Mesenchymal stem cell (in vitro differentiated cells and primary cell): Measurements from ENCODE around the gene TLE3.

Experiments
- DNase-seq: peaks from one replicate; pipeline ENCODE4 v3.0.0-alpha.2; 2013
- H2AFZ ChIP-seq: one replicate; pipeline ENCODE4 v1.6.1; 2013; ENCODE audit warnings: low read depth, mild to moderate bottlenecking, control low read depth, inconsistent platforms, low read length, moderate library complexity
- H2AK5ac ChIP-seq: 2 replicates; pipeline ENCODE4 v1.6.1; 2013; ENCODE audit warnings: low read length, moderate library complexity, mild to moderate bottlenecking, inconsistent platforms; ENCODE audit not compliant: severe bottlenecking
- H2BK120ac ChIP-seq: one replicate; pipeline ENCODE4 v1.6.1; 2013; ENCODE audit warnings: low read depth, mild to moderate bottlenecking, inconsistent platforms, low read length, moderate library complexity
- H2BK12ac ChIP-seq, 2 experiments: one replicate each; pipeline ENCODE4 v1.6.1; 2013; ENCODE audit warnings: inconsistent platforms in 2 of 2, low read length in 2 of 2, mild to moderate bottlenecking in 2 of 2, moderate library complexity in 2 of 2, control low read depth in 1 of 2
- H2BK15ac ChIP-seq: one replicate; pipeline ENCODE4 v1.6.1; 2013; ENCODE audit warnings: mild to moderate bottlenecking, low read depth, inconsistent platforms; ENCODE audit not compliant: poor library complexity, severe bottlenecking
- H2BK5ac ChIP-seq: 2 replicates; pipeline ENCODE4 v1.6.1; 2013; ENCODE audit warnings: low read depth, mild to moderate bottlenecking, low read length, control low read depth, inconsistent platforms; ENCODE audit not compliant: poor library complexity, severe bottlenecking
- H3K14ac ChIP-seq, 2 experiments: one replicate each; pipeline ENCODE4 v1.6.1; 2013; ENCODE audit warnings: inconsistent platforms in 2 of 2, low read length in 2 of 2, control low read depth in 1 of 2, mild to moderate bottlenecking in 1 of 2, moderate library complexity in 1 of 2
- H3K18ac ChIP-seq, 2 experiments: one replicate each; pipeline ENCODE4 v1.6.1; 2013; ENCODE audit warnings: inconsistent platforms in 2 of 2, low read length in 2 of 2, control low read depth in 1 of 2, low read depth in 1 of 2, mild to moderate bottlenecking in 1 of 2
- H3K23ac ChIP-seq, 2 experiments: one replicate each; pipeline ENCODE4 v1.6.1; 2013; ENCODE audit warnings: inconsistent platforms in 2 of 2, low read length in 2 of 2, mild to moderate bottlenecking in 2 of 2, moderate library complexity in 2 of 2, control low read depth in 1 of 2
- H3K27ac ChIP-seq: 2 replicates; pipeline ENCODE4 v1.5.1; 2013; ENCODE audit warnings: mild to moderate bottlenecking, moderate library complexity, low read length, control low read depth, inconsistent platforms; ENCODE audit not compliant: poor library complexity, severe bottlenecking
- H3K27me3 ChIP-seq, 2 experiments: 2 replicates each; pipeline versions ENCODE4 v1.6.1 to v1.7.0; 2013; ENCODE audit warnings: low read length in 2 of 2, mild to moderate bottlenecking in 2 of 2, moderate library complexity in 2 of 2, control low read depth in 1 of 2, inconsistent platforms in 1 of 2; ENCODE audit not compliant: control insufficient read depth in 1 of 2, insufficient read depth in 1 of 2
- H3K36me3 ChIP-seq, 2 experiments: 2 replicates each; pipeline versions ENCODE4 v1.6.1 to v1.7.0; 2013; ENCODE audit warnings: low read length in 2 of 2, control low read depth in 1 of 2, inconsistent platforms in 1 of 2, low read depth in 1 of 2, mild to moderate bottlenecking in 1 of 2; ENCODE audit not compliant: insufficient read depth in 2 of 2, control insufficient read depth in 1 of 2
- H3K4ac ChIP-seq, 2 experiments: one replicate each; pipeline ENCODE4 v1.6.1; 2013; ENCODE audit warnings: inconsistent platforms in 2 of 2, low read length in 2 of 2, mild to moderate bottlenecking in 2 of 2, moderate library complexity in 2 of 2, control low read depth in 1 of 2, low read depth in 1 of 2
- H3K4me1 ChIP-seq: 2 replicates; pipeline ENCODE4 v1.6.1; 2013; ENCODE audit warnings: low read depth, low read length, control low read depth; ENCODE audit not compliant: control insufficient read depth, insufficient read depth
- H3K4me2 ChIP-seq: 2 replicates; pipeline ENCODE4 v1.6.1; 2013; ENCODE audit warnings: low read length, mild to moderate bottlenecking, inconsistent platforms; ENCODE audit not compliant: poor library complexity, severe bottlenecking
- H3K4me3 ChIP-seq, 2 experiments: 2 replicates each; pipeline versions ENCODE4 v1.5.1 to v1.7.0; 2013; ENCODE audit warnings: low read length in 2 of 2, mild to moderate bottlenecking in 2 of 2, control low read depth in 1 of 2, low read depth in 1 of 2; ENCODE audit not compliant: insufficient read depth in 1 of 2
- H3K79me1 ChIP-seq: replicated peaks from 2 replicates; pipeline ENCODE4 v1.6.1; 2013; ENCODE audit warnings: mild to moderate bottlenecking, control low read depth, low read length, inconsistent platforms; ENCODE audit not compliant: poor library complexity, severe bottlenecking
- H3K9ac ChIP-seq: 2 replicates; pipeline ENCODE4 v1.7.0; 2013; ENCODE audit warnings: mild to moderate bottlenecking, low read length, moderate library complexity
- H3K9me3 ChIP-seq: 2 replicates; pipeline ENCODE4 v1.7.0; 2013; ENCODE audit warnings: mild to moderate bottlenecking, low read length; ENCODE audit not compliant: control insufficient read depth
- H4K8ac ChIP-seq: one replicate; pipeline ENCODE4 v1.6.1; 2013; ENCODE audit warnings: inconsistent platforms, mild to moderate bottlenecking, low read length, moderate library complexity
- H4K91ac ChIP-seq: one replicate; pipeline ENCODE4 v1.6.1; 2013; ENCODE audit warnings: mild to moderate bottlenecking, low read length, inconsistent platforms
- WGBS: methylation state at CpG from one replicate; pipeline ENCODE4 v1.1.7; 2013; ENCODE audit warnings: mixed read lengths; 5-methylcytosine and 5-hydroxymethylcytosine counted together

TLE3 gene

DNA sequence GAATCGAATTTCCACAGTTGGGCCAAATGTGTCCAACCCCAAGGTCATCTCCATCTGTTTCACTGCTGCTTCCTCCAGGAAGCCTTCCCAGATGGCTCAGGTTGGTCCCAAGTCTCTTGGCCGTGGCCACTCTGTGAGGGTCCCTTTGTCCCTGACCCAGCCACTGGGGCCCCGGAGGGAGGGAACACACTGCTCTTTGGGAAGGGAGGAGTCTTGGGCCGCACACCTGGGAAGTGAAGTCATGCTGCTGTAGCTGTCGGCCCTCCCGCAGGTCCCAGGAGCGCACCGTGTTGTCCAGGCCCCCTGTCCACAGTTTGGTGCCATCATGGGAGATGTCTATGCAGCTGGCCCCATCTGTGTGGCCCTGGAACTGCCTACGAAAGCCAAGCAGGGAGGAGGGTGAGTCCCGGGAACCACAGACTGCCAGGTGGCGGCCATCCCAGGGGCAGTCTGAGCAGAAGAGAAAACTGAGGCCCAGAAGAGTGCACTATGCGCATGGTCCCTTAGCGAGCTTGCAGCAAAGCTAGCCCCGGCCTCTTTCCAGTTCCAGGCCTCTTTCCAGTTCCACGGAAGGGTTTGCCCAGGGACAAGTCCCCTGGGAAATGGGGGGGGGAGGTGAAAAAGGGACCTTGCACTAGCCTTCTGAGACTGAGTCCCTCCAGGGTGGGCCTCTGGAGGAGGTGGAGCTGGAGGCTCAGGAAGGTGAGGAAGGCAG, 44.6 kb downstream of the TLE3 start:
- Histone ChIP-seq H3K79me1 (peaks cover 4% of the 10 kb centered on the region), H2AFZ (no peak overlapping the region), H3K4me2 (no peak overlapping the region), H3K36me3 (peaks cover 87 to 96% of the 10 kb centered on the region in 2 experiments), H3K23ac (no peak overlapping the region), H3K4ac (no peak overlapping the region), H3K18ac (no peak overlapping the region), H2BK5ac (no peak overlapping the region), H2BK12ac (no peak overlapping the region), H3K9me3 (no peaks in the 10 kb centered on the region), H2BK120ac (no peak overlapping the region), H2AK5ac (no peak overlapping the region), H3K9ac (no peak overlapping the region), H3K27me3 (no peaks in the 10 kb centered on the region), H3K14ac (no peak overlapping the region), H3K27ac (no peak overlapping the region), H4K91ac (no peak overlapping the region), H3K4me3 (no peak overlapping the region), H2BK15ac (no peak overlapping the region), H3K4me1 (peaks cover 5% of the 10 kb centered on the region), H4K8ac (no peak overlapping the region)
- 89% methylated on average over 15 of the region's 15 CpGs for WGBS
- no peak for DNase-seq

GRCh38 chr15:70051948-70052633, 45.6 kb downstream of the TLE3 start:
- Histone ChIP-seq H2BK12ac (peak overlapping the region in 1 of 2 experiments; percentile 32), H3K23ac (no peak overlapping the region), H2AFZ (no peak overlapping the region), H4K8ac (no peak overlapping the region), H2AK5ac (no peak overlapping the region), H2BK5ac (no peak overlapping the region), H3K4me1 (peaks cover 5% of the 10 kb centered on the region), H3K4me2 (no peak overlapping the region), H3K27me3 (no peaks in the 10 kb centered on the region), H3K4ac (no peak overlapping the region), H4K91ac (no peak overlapping the region), H3K79me1 (peaks cover 3% of the 10 kb centered on the region), H3K14ac (peak overlapping the region in 1 of 2 experiments; percentile 13), H2BK120ac (no peak overlapping the region), H3K9ac (no peak overlapping the region), H3K27ac (no peak overlapping the region), H3K4me3 (no peak overlapping the region), H3K36me3 (peaks cover 79 to 91% of the 10 kb centered on the region in 2 experiments), H3K18ac (no peak overlapping the region), H3K9me3 (no peaks in the 10 kb centered on the region), H2BK15ac (no peak overlapping the region)
- no peak for DNase-seq
- WGBS = 93% methylated on average over 9 of the region's 9 CpGs

DNA sequence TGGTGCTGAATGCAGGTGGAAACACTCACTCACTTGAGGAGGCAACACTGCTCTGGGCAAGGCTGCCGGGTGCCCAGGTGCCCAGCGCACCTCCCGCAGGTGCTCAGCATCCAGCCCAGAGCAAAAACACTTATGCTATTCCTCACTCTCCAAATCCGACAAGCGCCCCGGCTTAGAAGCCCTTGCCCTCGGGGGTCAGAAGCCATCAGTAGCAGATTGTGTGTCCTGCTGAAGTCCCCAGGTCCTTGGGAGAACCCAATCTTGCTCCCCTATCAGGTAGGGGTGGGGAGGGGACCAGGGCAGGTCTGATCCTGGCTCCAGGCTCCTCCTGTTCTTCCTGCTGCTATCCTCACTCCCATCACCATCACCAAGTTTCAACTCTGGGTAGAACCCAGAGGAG, 46.7 kb downstream of the TLE3 start:
- Histone ChIP-seq H3K14ac (no peak overlapping the region), H3K4ac (no peak overlapping the region), H3K23ac (no peak overlapping the region), H3K36me3 (peaks cover 70 to 89% of the 10 kb centered on the region in 2 experiments), H3K27ac (no peak overlapping the region), H2BK5ac (no peak overlapping the region), H2AFZ (no peak overlapping the region), H2BK15ac (no peak overlapping the region), H3K4me3 (no peak overlapping the region), H3K18ac (no peak overlapping the region), H4K8ac (no peak overlapping the region), H2AK5ac (no peak overlapping the region), H3K9ac (no peak overlapping the region), H3K4me1 (peaks cover 5% of the 10 kb centered on the region), H2BK120ac (no peak overlapping the region), H3K4me2 (no peak overlapping the region), H3K79me1 (peaks cover 2% of the 10 kb centered on the region), H2BK12ac (no peak overlapping the region), H3K27me3 (no peaks in the 10 kb centered on the region), H4K91ac (no peak overlapping the region), H3K9me3 (no peaks in the 10 kb centered on the region)
- WGBS = 100% methylated on average over 4 of the region's 7 CpGs
- no peak for DNase-seq

- H4K8ac ChIP-seq = no peak overlapping the region
- no peak overlapping the region for H3K4me2 ChIP-seq
- H4K91ac ChIP-seq = no peak overlapping the region
- H3K27ac ChIP-seq = no peak overlapping the region
- H2BK120ac ChIP-seq = no peak overlapping the region
- H3K9ac ChIP-seq = no peak overlapping the region
- no peak overlapping the region for H3K18ac ChIP-seq
- no peak overlapping the region for H2AFZ ChIP-seq
- H3K36me3 ChIP-seq = peaks cover 65 to 84% of the 10 kb centered on the region in 2 experiments
- H3K14ac ChIP-seq = no peak overlapping the region
- no peak overlapping the region for H2BK12ac ChIP-seq
- H3K23ac ChIP-seq = no peak overlapping the region
- H2AK5ac ChIP-seq = no peak overlapping the region
- no peak for DNase-seq
- H3K4me3 ChIP-seq = no peak overlapping the region
- no peak overlapping the region for H2BK5ac ChIP-seq
- H3K27me3 ChIP-seq = no peaks in the 10 kb centered on the region
- no peak overlapping the region for H2BK15ac ChIP-seq
- H3K9me3 ChIP-seq = no peaks in the 10 kb centered on the region
- H3K4me1 ChIP-seq = peaks cover 5% of the 10 kb centered on the region
- H3K79me1 ChIP-seq = peaks cover 2% of the 10 kb centered on the region
- H3K4ac ChIP-seq = no peak overlapping the region
- WGBS = 95% methylated on average over 9 of the region's 9 CpGs
These were observed 47.3 kb downstream of the TLE3 start for GRCh38 chr15:70050441-70050840.
